Trophoblast cell (in vitro differentiated cells and primary cell): Measurements from ENCODE around the gene MAP3K10.

Experiments
- DNase-seq, 2 donors: peaks; one replicate each; pipeline ENCODE4 v3.0.0-alpha.2; 2016
- H2AFZ ChIP-seq: 2 replicates; pipeline ENCODE4 v1.6.1; 2013; ENCODE audit warnings: low read length, moderate library complexity, mild to moderate bottlenecking; ENCODE audit not compliant: insufficient read depth, poor library complexity
- H2AK5ac ChIP-seq: 2 replicates; pipeline ENCODE4 v1.6.1; 2013; ENCODE audit warnings: mild to moderate bottlenecking, low read length
- H2BK120ac ChIP-seq: 2 replicates; pipeline ENCODE4 v1.6.1; 2013; ENCODE audit warnings: low read length, mild to moderate bottlenecking, moderate library complexity; ENCODE audit not compliant: insufficient read depth, poor library complexity
- H2BK12ac ChIP-seq: 2 replicates; pipeline ENCODE4 v1.6.1; 2013; ENCODE audit warnings: mild to moderate bottlenecking, low read length, moderate library complexity
- H2BK5ac ChIP-seq: 2 replicates; pipeline ENCODE4 v1.6.1; 2013; ENCODE audit warnings: low read length, low read depth, moderate library complexity, mild to moderate bottlenecking; ENCODE audit not compliant: poor library complexity
- H3K14ac ChIP-seq: 2 replicates; pipeline ENCODE4 v1.6.1; 2013; ENCODE audit warnings: mild to moderate bottlenecking, low read length
- H3K18ac ChIP-seq: 2 replicates; pipeline ENCODE4 v1.6.1; 2013; ENCODE audit warnings: mild to moderate bottlenecking, low read length
- H3K23ac ChIP-seq: 2 replicates; pipeline ENCODE4 v1.6.1; 2013; ENCODE audit warnings: low read length
- H3K27ac ChIP-seq: 2 replicates; pipeline ENCODE4 v1.5.1; 2013; ENCODE audit warnings: low read depth, mild to moderate bottlenecking, inconsistent platforms, low read length, moderate library complexity
- H3K27me3 ChIP-seq: 2 replicates; pipeline ENCODE4 v1.6.1; 2013; ENCODE audit warnings: inconsistent platforms, mild to moderate bottlenecking, low read length, moderate library complexity; ENCODE audit not compliant: insufficient read depth
- H3K36me3 ChIP-seq, 2 experiments: 1 replicate in 1 of 2; 2 replicates in 1 of 2; pipeline ENCODE4 v1.6.1; 2013; ENCODE audit warnings: low read length in 2 of 2, mild to moderate bottlenecking in 2 of 2, moderate library complexity in 1 of 2; ENCODE audit not compliant: insufficient read depth in 2 of 2, control insufficient read depth in 1 of 2
- H3K4ac ChIP-seq: 2 replicates; pipeline ENCODE4 v1.6.1; 2013; ENCODE audit warnings: low read depth, mild to moderate bottlenecking, low read length, moderate library complexity
- H3K4me1 ChIP-seq, 2 experiments: 1 replicate in 1 of 2; 2 replicates in 1 of 2; pipeline ENCODE4 v1.6.1; 2013; ENCODE audit warnings: low read length in 2 of 2, mild to moderate bottlenecking in 2 of 2, moderate library complexity in 1 of 2; ENCODE audit not compliant: insufficient read depth in 2 of 2, control insufficient read depth in 1 of 2
- H3K4me2 ChIP-seq: 2 replicates; pipeline ENCODE4 v1.6.1; 2013; ENCODE audit warnings: inconsistent platforms, mild to moderate bottlenecking, low read length, moderate library complexity
- H3K4me3 ChIP-seq: 2 replicates; pipeline ENCODE4 v1.5.1; 2013; ENCODE audit warnings: mild to moderate bottlenecking, low read depth, low read length, inconsistent platforms
- H3K79me1 ChIP-seq: one replicate; pipeline ENCODE4 v1.6.1; 2013; ENCODE audit warnings: low read length
- H3K79me2 ChIP-seq: 2 replicates; pipeline ENCODE4 v1.6.1; 2013; ENCODE audit warnings: low read length, mild to moderate bottlenecking; ENCODE audit not compliant: control insufficient read depth, insufficient read depth, poor library complexity
- H3K9ac ChIP-seq: 2 replicates; pipeline ENCODE4 v1.6.1; 2013; ENCODE audit warnings: mild to moderate bottlenecking, low read length
- H3K9me3 ChIP-seq: 2 replicates; pipeline ENCODE4 v1.6.1; 2013; ENCODE audit warnings: low read depth, mild to moderate bottlenecking, control low read depth, inconsistent platforms, low read length; ENCODE audit not compliant: insufficient read depth
- H4K12ac ChIP-seq: 2 replicates; pipeline ENCODE4 v1.6.1; 2013; ENCODE audit warnings: low read depth, mild to moderate bottlenecking, low read length, moderate library complexity
- H4K8ac ChIP-seq: 2 replicates; pipeline ENCODE4 v1.6.1; 2013; ENCODE audit warnings: low read depth, mild to moderate bottlenecking, low read length, moderate library complexity
- H4K91ac ChIP-seq: one replicate; pipeline ENCODE4 v1.6.1; 2013; ENCODE audit warnings: low read depth, mild to moderate bottlenecking, low read length, moderate library complexity
- WGBS: extraction: QIAGEN DNeasy Blood & Tissue Kit; methylation state at CpG from one replicate; pipeline ENCODE4 v1.1.7; 2013; ENCODE audit warnings: missing lambda C conversion rate; ENCODE audit not compliant: insufficient read length, insufficient coverage; ENCODE audit errors: extremely low coverage; 5-methylcytosine and 5-hydroxymethylcytosine counted together

The MAP3K10 gene

GRCh38 chr19:40243181-40243580, 52.0 kb downstream of the MAP3K10 start:
- no peak for DNase-seq
- H3K79me2 ChIP-seq: no peaks in the 10 kb centered on the region
- H2BK5ac ChIP-seq: no peak overlapping the region
- H3K27ac ChIP-seq: no peak overlapping the region
- no peaks in the 10 kb centered on the region for H3K79me1 ChIP-seq
- H2AK5ac ChIP-seq: no peak overlapping the region
- no peak overlapping the region for H3K9ac ChIP-seq
- H3K9me3 ChIP-seq: no peaks in the 10 kb centered on the region
- H4K12ac ChIP-seq: no peak overlapping the region
- peaks cover 42 to 46% of the 10 kb centered on the region in 2 experiments for H3K36me3 ChIP-seq
- no peak overlapping the region for H3K4me3 ChIP-seq
- H3K14ac ChIP-seq: no peak overlapping the region
- H3K27me3 ChIP-seq: no peaks in the 10 kb centered on the region
- no peak overlapping the region for H4K91ac ChIP-seq
- H2AFZ ChIP-seq: no peak overlapping the region
- H3K4me2 ChIP-seq: no peak overlapping the region
- H2BK120ac ChIP-seq: no peak overlapping the region
- no peak overlapping the region for H3K4ac ChIP-seq
- no peak overlapping the region for H3K23ac ChIP-seq
- H3K18ac ChIP-seq: no peak overlapping the region
- no peaks in the 10 kb centered on the region for H3K4me1 ChIP-seq
- no peak overlapping the region for H2BK12ac ChIP-seq
- H4K8ac ChIP-seq: no peak overlapping the region
- no CpG with 5 or more reads among the region's 2 CpGs for WGBS

- Histone ChIP-seq H2BK120ac (no peak overlapping the region), H4K12ac (no peak overlapping the region), H3K9ac (no peak overlapping the region), H2BK5ac (no peak overlapping the region), H4K8ac (no peak overlapping the region), H3K79me1 (no peaks in the 10 kb centered on the region), H3K18ac (no peak overlapping the region), H2AK5ac (no peak overlapping the region), H3K9me3 (no peaks in the 10 kb centered on the region), H3K36me3 (peaks cover 32 to 35% of the 10 kb centered on the region in 2 experiments), H3K23ac (no peak overlapping the region), H3K79me2 (no peaks in the 10 kb centered on the region), H3K4me2 (no peak overlapping the region), H3K4ac (no peak overlapping the region), H4K91ac (no peak overlapping the region), H3K4me1 (no peaks in the 10 kb centered on the region), H3K4me3 (no peak overlapping the region), H2BK12ac (no peak overlapping the region), H3K27ac (no peak overlapping the region), H3K14ac (no peak overlapping the region), H3K27me3 (no peaks in the 10 kb centered on the region), H2AFZ (no peak overlapping the region)
- WGBS: 100% methylated on average over 4 of the region's 12 CpGs
- DNase-seq: no peak
Measured at GRCh38 chr19:40244579-40245317, 53.5 kb downstream of the MAP3K10 start.

- H2BK120ac ChIP-seq: no peak overlapping the region
- no peaks in the 10 kb centered on the region for H3K27me3 ChIP-seq
- H4K8ac ChIP-seq: no peak overlapping the region
- no CpG with 5 or more reads among the region's 9 CpGs for WGBS
- no peak overlapping the region for H3K9ac ChIP-seq
- no peak overlapping the region for H3K14ac ChIP-seq
- no peak overlapping the region for H2BK5ac ChIP-seq
- H3K18ac ChIP-seq: no peak overlapping the region
- no peak overlapping the region for H2AFZ ChIP-seq
- H3K4me2 ChIP-seq: no peak overlapping the region
- no peak overlapping the region for H3K27ac ChIP-seq
- H3K4ac ChIP-seq: no peak overlapping the region
- no peak overlapping the region for H4K12ac ChIP-seq
- no peaks in the 10 kb centered on the region for H3K79me1 ChIP-seq
- no peak overlapping the region for H2AK5ac ChIP-seq
- DNase-seq: no peak
- no peaks in the 10 kb centered on the region for H3K4me1 ChIP-seq
- H3K36me3 ChIP-seq: peaks cover 25 to 29% of the 10 kb centered on the region in 2 experiments
- no peaks in the 10 kb centered on the region for H3K9me3 ChIP-seq
- H3K79me2 ChIP-seq: no peaks in the 10 kb centered on the region
- no peak overlapping the region for H3K4me3 ChIP-seq
- no peak overlapping the region for H2BK12ac ChIP-seq
- no peak overlapping the region for H4K91ac ChIP-seq
- H3K23ac ChIP-seq: no peak overlapping the region
Measured at GRCh38 chr19:40245506-40246128, 54.4 kb downstream of the MAP3K10 start.

GRCh38 chr19:40246292-40247073, 55.3 kb downstream of the MAP3K10 start:
- H2AK5ac ChIP-seq: no peak overlapping the region
- H3K79me1 ChIP-seq: no peaks in the 10 kb centered on the region
- no peak for DNase-seq
- H3K4me1 ChIP-seq: no peaks in the 10 kb centered on the region
- no peaks in the 10 kb centered on the region for H3K79me2 ChIP-seq
- H3K9ac ChIP-seq: no peak overlapping the region
- no peaks in the 10 kb centered on the region for H3K9me3 ChIP-seq
- no peak overlapping the region for H2AFZ ChIP-seq
- no peak overlapping the region for H3K27ac ChIP-seq
- H3K27me3 ChIP-seq: no peaks in the 10 kb centered on the region
- no peak overlapping the region for H3K23ac ChIP-seq
- no peak overlapping the region for H3K18ac ChIP-seq
- no peak overlapping the region for H3K14ac ChIP-seq
- H2BK12ac ChIP-seq: no peak overlapping the region
- H3K4me2 ChIP-seq: no peak overlapping the region
- no peak overlapping the region for H3K4ac ChIP-seq
- no peak overlapping the region for H4K12ac ChIP-seq
- H2BK120ac ChIP-seq: no peak overlapping the region
- no peak overlapping the region for H4K8ac ChIP-seq
- H2BK5ac ChIP-seq: no peak overlapping the region
- H4K91ac ChIP-seq: no peak overlapping the region
- no CpG with 5 or more reads among the region's 16 CpGs for WGBS
- H3K4me3 ChIP-seq: no peak overlapping the region
- peaks cover 23% of the 10 kb centered on the region in 2 experiments for H3K36me3 ChIP-seq
